ENCODE results near the gene GRIN2A.

Gene GRIN2A

GRCh38 chr16:10033556-10033955 lies 148.7 kb downstream of the GRIN2A start:
- DNase-seq (ENCODE audit: low read depth in 2 of 2), result no peak

- DNase-seq (ENCODE audit: low read depth in 2 of 2), result no peak
Measured at GRCh38 chr16:10031955-10032354, 150.3 kb downstream of the GRIN2A start.

GRCh38 chr16:10031473-10031872 lies 150.8 kb downstream of the GRIN2A start:
- DNase-seq (ENCODE audit: low read depth in 2 of 2), result no peak

GRCh38 chr16:10028644-10029043 lies 153.6 kb downstream of the GRIN2A start:
- no peak for DNase-seq (ENCODE audit: low read depth in 2 of 2)

GRCh38 chr16:10027553-10027952 lies 154.7 kb downstream of the GRIN2A start:
- DNase-seq (ENCODE audit: low read depth in 2 of 2), result no peak

- DNase-seq (ENCODE audit: low read depth in 2 of 2), result no peak
Measured at GRCh38 chr16:10026593-10026992, 155.6 kb downstream of the GRIN2A start.

GRCh38 chr16:10022098-10022497 lies 160.1 kb downstream of the GRIN2A start:
- no peak for DNase-seq (ENCODE audit: low read depth in 2 of 2)

GRCh38 chr16:10020866-10021265 lies 161.4 kb downstream of the GRIN2A start:
- DNase-seq (ENCODE audit: low read depth in 2 of 2), result no peak

GRCh38 chr16:10016752-10017151 lies 165.5 kb downstream of the GRIN2A start:
- DNase-seq (ENCODE audit: low read depth in 2 of 2), result no peak

GRCh38 chr16:10015397-10015796 lies 166.8 kb downstream of the GRIN2A start:
- no peak for DNase-seq (ENCODE audit: low read depth in 2 of 2)

GRCh38 chr16:10013774-10014173 lies 168.5 kb downstream of the GRIN2A start:
- DNase-seq (ENCODE audit: low read depth in 2 of 2), result no peak

GRCh38 chr16:10013364-10013763 lies 168.9 kb downstream of the GRIN2A start:
- no peak for DNase-seq (ENCODE audit: low read depth in 2 of 2)

GRCh38 chr16:10009684-10010083 lies 172.5 kb downstream of the GRIN2A start:
- no peak for DNase-seq (ENCODE audit: low read depth in 2 of 2)

GRCh38 chr16:10003486-10003885 lies 178.7 kb downstream of the GRIN2A start:
- DNase-seq (ENCODE audit: low read depth in 2 of 2), result no peak

GRCh38 chr16:10001258-10001775 lies 180.9 kb downstream of the GRIN2A start:
- DNase-seq (ENCODE audit: low read depth in 2 of 2), result no peak

- no peak for DNase-seq (ENCODE audit: low read depth in 2 of 2)
Measured at GRCh38 chr16:9996221-9996620, 186.0 kb downstream of the GRIN2A start.

- no peak for DNase-seq (ENCODE audit: low read depth in 2 of 2)
Measured at GRCh38 chr16:9992441-9992840, 189.8 kb downstream of the GRIN2A start.

GRCh38 chr16:9980981-9981380 lies 201.2 kb downstream of the GRIN2A start:
- DNase-seq (ENCODE audit: low read depth in 2 of 2), result no peak

- no peak for DNase-seq (ENCODE audit: low read depth in 2 of 2)
Measured at GRCh38 chr16:9978160-9978725, 204.0 kb downstream of the GRIN2A start.

- no peak for DNase-seq (ENCODE audit: low read depth in 2 of 2)
Measured at GRCh38 chr16:9977333-9977897, 204.8 kb downstream of the GRIN2A start.

GRCh38 chr16:9976601-9977000 lies 205.6 kb downstream of the GRIN2A start:
- no peak for DNase-seq (ENCODE audit: low read depth in 2 of 2)

GRCh38 chr16:9971907-9972306 lies 210.3 kb downstream of the GRIN2A start:
- DNase-seq (ENCODE audit: low read depth in 2 of 2), result no peak

- no peak for DNase-seq (ENCODE audit: low read depth in 2 of 2)
Measured at GRCh38 chr16:9970796-9971195, 211.4 kb downstream of the GRIN2A start.

GRCh38 chr16:9970244-9970643 lies 212.0 kb downstream of the GRIN2A start:
- no peak for DNase-seq (ENCODE audit: low read depth in 2 of 2)

Data from stimulated activated CD4-positive, alpha-beta T cell treated with anti-CD3 and anti-CD28 coated beads, Interleukin-1b, Interleukin-23, amount 100 ng/mL, for 4 hours (primary cell).